Esophagus mucosa (tissue), 1 donor: ENCODE results near the gene B4GALT7. TPM values are rescaled to one million over a fixed set of nuclear protein-coding genes. Genes with fewer than 3 reads are reported as not detected.
"Not testable (repeated sequence)": the region's sequence is repeated elsewhere in the genome, so short reads cannot be mapped to it uniquely, and the experiment has no call there.

ENCODE experiments used
- ATAC-seq: fragments of 200-7000 bp; cut with Tn5 transposase; one replicate; pipeline ENCODE4 v1.9.1; 2020
- total RNA-seq: library from RNA; stranded (reverse); gene quantifications from one replicate; pipeline ENCODE4 v1.2.4, GENCODE V29; 2023
- donor health status: DM: yes; HTN: yes; CAD: no.

B4GALT7 gene
- total RNA-seq: 13.1 TPM

GRCh38 chr5:177599731-177600507 is at the start of gene B4GALT7:
Gene B4GALT7, plus strand, starts transcription at chr5:177600132. Its CDS starts 79 bp downstream, at chr5:177600211.
- peak; percentile 91 for ATAC-seq

DNA sequence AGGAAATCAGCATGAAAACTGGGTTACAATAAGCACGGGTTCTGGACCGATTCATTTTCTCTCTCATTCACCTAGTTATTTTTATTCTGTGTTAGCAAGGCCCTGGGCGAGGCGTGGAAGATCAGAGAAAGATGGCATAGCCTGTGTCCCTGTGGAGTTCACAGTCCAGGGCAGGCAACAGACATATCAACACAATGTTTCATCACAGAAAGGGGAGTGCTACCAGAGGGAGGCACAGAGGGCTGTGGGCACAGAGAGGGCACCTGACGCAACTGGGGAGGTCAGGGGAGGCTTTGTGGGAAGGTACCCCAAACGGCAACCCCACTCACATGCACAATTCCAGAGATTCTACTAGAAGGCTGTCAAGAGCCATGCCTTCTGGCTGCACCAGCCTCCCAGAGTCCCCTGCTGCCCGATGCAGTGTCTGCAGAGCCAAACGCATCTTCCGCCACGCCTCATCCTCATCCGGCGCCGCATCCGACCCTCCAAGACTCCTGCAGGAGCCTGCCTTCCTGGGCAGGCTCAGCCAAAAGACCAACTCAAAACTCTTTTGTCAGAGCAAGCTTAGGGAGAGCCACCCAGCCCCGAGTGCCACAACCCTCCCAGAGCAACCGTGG is 47.0 kb upstream of the B4GALT7 start:
- peak; percentile 9 for ATAC-seq

GRCh38 chr5:177553671-177554429 is 46.1 kb upstream of the B4GALT7 start:
- peak; percentile 53 for ATAC-seq

- ATAC-seq: peak; percentile 91
Measured at GRCh38 chr5:177554474-177555111, 45.3 kb upstream of the B4GALT7 start, which contains the start of gene FAM193B. Gene FAM193B, minus strand, starts transcription at chr5:177554563. Its CDS starts 105 bp downstream, at chr5:177554458.

DNA sequence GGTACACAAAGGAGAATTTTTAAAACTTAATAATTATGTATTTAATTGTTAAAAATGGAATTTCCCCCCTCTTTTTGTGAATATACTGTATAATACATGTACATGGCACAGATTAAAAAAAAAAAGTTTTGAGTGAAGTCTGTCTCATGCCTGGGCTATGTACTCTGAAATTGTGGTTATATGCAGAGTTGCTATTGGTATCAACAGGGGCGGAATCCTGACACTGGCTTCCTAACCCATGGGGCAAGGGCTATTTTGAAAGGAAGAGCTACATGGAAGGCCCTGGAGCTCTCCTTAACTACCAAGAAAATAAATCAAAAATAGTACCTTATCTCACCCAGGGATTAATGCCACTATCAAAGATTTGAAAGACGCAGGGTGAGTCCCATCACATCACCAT is 44.7 kb upstream of the B4GALT7 start:
- ATAC-seq: no peak

DNA sequence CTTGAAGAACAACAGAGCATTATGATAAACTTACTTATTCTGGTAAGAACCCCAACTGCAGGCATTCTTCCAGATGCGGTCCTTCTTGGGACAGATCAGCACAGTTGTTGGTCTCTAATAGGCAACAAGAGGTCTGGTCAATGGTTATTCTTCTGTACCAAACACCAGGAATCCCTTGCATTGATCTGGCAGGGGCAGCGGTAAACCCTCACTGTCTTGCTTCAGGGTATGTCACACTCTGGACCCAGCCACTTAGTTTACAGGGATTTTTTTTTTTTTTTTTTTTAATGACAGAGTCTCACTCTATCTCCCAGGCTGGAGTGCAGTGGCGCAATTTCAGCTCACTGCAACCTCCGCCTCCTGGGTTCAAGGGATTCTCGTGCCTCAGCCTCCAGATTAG is 44.3 kb upstream of the B4GALT7 start:
- no peak for ATAC-seq

GRCh38 chr5:177557041-177557647 is 42.8 kb upstream of the B4GALT7 start:
- no peak for ATAC-seq

DNA sequence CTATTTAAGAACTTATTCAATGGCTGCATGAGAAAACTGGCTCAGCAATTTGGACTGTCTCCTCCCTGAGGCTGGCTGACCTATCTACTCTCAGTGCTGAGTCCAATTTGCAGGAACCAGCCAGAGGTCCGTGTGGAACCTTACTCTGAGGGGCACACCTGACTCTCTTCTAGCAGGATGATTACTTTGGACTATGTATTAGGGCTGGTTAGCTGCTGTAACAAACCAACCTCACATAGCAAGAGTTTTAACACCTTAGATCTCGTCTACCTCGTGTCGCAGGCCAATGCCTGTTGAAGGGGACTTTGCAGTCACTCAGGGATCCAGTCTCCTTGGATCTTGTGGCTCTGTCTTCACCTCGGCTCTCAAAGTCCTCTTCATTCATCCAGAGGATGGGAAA is 42.1 kb upstream of the B4GALT7 start:
- ATAC-seq: no peak

- ATAC-seq: not testable (repeated sequence)
Measured at GRCh38 chr5:177559446-177559941, 40.4 kb upstream of the B4GALT7 start.

DNA sequence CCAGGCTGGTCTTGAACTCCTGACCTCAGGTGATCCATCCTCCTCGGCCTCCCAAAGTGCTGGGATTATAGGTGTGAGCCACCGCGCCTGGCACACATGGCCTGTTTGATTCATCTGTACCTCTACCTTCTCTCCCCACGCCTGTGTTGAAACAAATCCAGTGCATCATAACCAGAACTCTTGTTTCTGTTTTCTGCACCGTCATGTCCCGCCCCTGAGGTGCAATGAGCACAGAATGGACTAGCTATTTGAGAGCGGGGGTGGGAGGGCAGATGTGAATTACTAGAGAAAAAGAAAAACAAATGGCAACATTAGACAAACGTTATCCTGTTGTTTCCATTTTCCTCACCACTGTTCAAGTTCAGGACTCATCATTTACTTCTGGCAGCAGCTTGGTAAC is 34.9 kb upstream of the B4GALT7 start:
- peak; percentile 61 for ATAC-seq

DNA sequence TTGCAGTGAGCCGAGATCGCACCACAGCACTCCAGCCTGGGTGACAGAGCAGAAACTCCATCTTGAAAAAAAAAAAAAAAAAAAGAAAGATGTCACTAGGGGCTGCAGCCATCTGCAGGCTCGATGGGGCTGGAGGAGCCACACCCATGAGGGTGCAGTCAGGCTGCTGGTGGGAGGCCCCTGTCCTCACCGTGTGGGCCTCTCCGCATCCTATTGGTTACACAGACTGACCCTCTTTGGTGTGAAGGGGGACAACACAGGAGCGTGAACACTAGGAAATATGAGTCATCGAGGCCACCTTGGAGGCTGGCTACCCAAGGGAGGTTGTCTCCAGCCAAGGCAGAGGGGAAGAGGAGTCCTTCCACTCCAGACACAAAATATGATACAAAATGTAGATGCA is 31.6 kb upstream of the B4GALT7 start:
- ATAC-seq: peak; percentile 7

DNA sequence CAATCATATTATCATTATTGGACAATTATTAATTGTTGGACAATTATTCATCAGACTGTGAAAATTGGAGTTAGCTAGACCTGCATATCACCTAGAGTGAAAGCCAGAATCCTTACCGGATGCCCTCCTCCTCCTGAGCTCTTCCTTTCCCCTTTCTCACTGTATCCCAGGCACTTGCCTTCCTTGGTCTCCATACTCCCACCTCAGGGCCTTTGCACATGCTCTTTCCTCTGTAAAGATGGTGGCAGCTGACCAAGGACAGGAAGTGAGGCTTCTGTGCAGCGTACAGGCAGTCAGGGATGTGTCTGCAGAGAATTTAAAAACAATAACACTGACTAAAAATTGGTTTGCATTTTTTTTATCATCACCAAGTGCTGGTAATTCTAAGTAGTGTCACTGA is 30.0 kb upstream of the B4GALT7 start:
- ATAC-seq: no peak

DNA sequence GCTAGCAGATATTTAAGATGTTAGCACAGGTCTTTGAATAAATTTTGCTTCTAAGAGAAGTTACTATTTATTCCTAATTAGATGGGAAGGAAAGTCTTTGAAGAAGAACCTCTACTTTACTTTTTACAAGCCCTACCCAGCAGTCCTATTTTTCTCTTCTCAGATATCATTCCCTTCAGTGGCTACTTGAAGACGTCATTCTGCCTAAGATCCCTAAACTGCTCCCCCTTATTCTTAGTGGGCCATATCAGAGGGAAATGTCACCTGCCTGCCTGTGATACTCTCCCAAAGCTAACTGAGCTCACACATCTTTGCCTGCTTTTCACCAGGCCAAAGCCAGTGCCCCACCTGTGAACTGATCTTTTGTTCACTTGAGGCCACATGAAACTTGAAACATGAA is 24.4 kb upstream of the B4GALT7 start:
- ATAC-seq: peak; percentile 53

GRCh38 chr5:177576169-177576568 is 23.8 kb upstream of the B4GALT7 start:
- peak; percentile 69 for ATAC-seq

GRCh38 chr5:177578316-177578715 is 21.6 kb upstream of the B4GALT7 start:
- no peak for ATAC-seq

- no peak for ATAC-seq
Measured at GRCh38 chr5:177588413-177588909, 11.5 kb upstream of the B4GALT7 start.

GRCh38 chr5:177590406-177590805 is 9.5 kb upstream of the B4GALT7 start:
- no peak for ATAC-seq

DNA sequence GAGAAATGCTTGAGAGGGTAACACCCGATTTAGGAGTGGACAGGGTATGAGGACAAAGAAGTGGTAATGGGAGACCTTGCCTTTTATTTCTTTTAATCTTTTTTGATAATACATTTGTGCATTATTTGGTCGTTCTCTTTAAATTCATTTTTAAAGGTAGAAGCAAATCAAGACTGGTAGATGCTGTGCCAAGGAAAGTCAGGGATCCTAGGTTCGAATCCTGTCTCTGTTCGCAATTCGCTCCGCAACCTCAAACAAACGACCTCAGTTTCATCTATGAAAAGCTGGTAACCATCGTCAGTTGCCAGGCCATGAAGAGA is 8.3 kb upstream of the B4GALT7 start:
- no peak for ATAC-seq

GRCh38 chr5:177592010-177592834 is 7.7 kb upstream of the B4GALT7 start, which contains the start of gene TMED9:
Gene TMED9, plus strand, starts transcription at chr5:177592203. Its CDS starts 12 bp downstream, at chr5:177592215.
- peak; percentile 95 for ATAC-seq

DNA sequence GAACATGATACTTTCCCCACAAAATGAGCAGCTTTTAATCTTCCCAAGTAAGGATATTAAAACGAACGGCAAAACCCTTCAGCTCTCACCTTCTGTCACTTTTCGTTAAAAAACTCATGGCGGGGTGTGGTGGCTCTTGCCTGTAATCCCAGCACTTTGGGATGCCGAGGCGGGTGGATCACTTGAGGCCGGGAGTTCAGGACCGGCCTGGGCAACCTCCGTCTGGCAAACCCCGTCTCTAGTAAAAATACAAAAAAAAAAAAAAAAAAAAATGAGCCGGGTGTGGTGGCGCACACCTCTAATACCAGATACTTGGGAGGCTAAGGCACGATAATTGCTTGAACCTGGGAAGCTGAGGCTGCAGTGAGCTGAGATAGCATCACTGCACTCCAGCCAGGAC is 7.0 kb upstream of the B4GALT7 start:
- ATAC-seq: no peak

- no peak for ATAC-seq
Measured at GRCh38 chr5:177593511-177593910, 6.4 kb upstream of the B4GALT7 start.
